CD1c-positive myeloid dendritic cell (primary cell): ENCODE data around the gene ZFTA.
A peak's percentile ranks its signal among the peaks of the same experiment; 100 is the strongest.
"Not testable (repeated sequence)": the region's sequence is repeated elsewhere in the genome, so short reads cannot be mapped to it uniquely, and the experiment has no call there.

Experiments
- DNase-seq: peaks from one replicate; pipeline ENCODE4 v3.0.0-alpha.2; 2016; ENCODE audit errors: extremely low spot score

The ZFTA gene

DNA sequence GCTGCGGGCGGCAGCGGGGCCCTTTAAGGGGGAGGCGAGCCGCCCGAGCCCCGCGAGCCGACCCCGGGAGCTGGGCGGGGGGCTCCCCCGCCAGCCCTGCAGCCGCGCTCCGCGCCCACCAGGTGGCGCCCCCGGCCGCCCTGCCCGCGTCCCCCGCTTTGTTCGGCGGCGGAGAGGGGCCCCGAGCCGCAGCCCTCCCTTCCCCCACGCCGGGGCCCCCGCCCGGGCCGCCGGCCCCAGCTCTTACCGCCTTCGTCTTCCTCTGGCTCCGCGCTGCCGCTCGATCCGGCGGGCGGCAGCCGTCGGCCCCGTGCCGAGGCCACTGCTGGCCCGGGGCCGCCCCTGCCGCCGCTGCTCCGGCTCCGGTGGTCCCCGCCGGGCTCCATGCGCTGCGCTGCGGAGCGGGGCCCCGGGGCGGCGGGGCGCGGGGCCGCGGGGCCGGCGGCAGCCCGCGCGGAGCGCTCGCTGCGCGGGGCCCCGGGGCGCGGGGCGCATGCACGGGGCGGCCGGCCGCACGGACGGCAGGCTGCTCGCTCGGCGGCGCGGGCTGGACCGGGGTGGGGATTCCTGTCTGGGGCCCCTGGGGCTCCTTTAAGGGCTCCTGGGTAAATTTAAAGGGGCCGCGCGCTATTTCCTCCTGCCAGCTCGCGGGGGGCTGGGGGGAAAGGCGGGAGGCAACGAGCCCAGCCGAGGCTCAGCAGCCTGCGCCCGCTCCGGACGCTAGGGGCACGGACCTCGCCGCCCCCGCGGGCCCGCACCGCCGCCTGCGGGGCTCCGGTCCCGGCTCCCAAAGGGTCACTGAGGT, at the start of gene ZFTA:
Gene ZFTA (minus strand): TSS at position 539 of the 805 bp plus-strand sequence. CDS start 153 bp downstream, at position 386.
- peak; percentile 61 for DNase-seq

DNA sequence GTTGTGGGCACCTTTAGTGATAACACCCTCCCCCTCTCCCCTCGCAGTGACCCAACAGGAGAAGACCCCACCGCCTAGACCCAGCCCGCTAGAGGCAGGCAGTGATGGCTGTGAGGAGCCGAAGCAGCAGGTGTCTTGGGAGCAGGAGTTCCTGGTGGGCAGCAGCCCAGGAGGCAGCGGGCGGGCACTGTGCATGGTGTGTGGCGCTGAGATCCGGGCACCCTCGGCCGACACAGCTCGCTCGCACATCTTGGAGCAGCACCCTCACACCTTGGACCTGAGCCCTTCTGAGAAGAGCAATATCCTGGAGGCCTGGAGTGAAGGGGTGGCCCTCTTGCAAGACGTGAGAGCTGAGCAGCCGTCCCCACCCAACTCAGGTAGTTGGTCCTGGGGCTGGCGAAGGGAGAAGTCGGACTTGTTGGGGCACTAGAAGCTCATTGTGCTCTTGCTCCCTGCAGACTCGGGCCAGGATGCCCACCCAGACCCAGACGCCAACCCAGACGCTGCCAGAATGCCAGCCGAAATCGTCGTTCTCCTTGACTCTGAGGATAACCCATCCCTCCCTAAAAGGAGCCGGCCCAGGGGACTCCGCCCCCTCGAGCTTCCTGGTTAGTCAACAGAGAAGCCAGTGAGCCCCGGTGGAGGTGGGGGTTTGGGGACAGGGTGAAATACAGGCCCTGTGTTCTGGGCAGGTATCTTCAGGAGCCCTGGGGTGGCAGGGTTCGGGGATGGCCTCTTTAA, 49.4 kb upstream of the ZFTA start:
- no peak for DNase-seq

DNA sequence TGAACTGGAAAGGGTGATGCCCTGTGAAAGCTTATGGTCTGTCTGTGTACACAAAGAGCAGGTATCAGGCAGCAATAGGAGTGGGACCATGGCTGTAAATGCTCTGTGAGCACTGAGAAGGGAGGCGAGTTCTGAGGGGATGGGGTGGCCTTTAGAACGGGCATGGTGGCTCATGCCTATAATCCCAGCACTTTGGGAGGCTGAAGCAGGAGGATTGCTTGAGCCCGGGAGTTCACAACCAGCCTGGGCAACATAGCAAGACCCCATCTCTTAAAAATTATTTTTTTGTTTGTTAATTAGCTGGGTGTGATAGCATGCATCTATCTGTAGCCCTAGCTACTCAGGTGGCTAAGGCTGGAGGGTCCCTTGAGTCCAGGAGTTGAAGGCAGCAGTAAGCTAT, 48.2 kb upstream of the ZFTA start:
- no peak for DNase-seq

GRCh38 chr11:63816166-63816565, 47.6 kb upstream of the ZFTA start:
- DNase-seq: no peak

DNA sequence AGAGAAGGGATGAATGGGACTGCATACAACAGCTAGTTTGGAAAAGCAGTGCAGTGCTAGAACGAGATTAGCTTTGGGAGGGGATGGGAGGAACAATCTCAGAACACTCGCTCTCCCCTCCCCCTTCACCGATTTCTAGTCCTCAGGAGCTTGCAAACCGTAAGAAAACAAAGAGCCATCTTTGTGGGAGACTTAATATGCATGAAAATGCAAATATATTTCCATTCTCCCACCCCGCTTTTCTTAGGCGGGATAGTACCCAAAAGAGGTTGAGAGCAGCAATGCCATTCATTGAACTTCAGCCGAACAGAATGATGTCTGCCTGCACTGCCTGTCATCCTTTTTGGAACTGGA, 45.8 kb upstream of the ZFTA start:
- no peak for DNase-seq

- peak; percentile 24 for DNase-seq
Measured at GRCh38 chr11:63813563-63814382, 45.2 kb upstream of the ZFTA start.

- DNase-seq: peak; percentile 82
Measured at GRCh38 chr11:63813035-63813562, 44.5 kb upstream of the ZFTA start, which contains the start of gene SPINDOC. Gene SPINDOC (plus strand): TSS chr11:63813456. CDS start chr11:63813687, 231 bp downstream.

DNA sequence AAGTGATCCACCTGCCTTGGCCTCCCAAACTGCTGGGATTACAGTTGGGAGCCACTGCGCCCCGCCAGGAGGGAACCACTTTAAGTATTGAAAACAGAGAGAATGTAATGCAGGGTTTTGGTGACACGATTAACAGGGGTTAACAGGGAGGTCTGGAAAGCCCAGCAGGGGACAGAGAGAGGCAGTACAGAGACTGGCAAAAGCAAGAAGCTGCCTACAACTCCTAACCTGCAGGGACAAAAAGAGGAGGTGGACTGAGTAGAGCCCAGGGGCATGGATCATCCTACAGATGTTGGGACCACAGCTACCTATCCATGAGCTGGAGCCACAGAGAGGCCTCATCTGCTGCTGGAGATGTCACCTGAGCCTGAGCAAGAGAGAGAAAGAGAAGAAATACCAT, 42.9 kb upstream of the ZFTA start:
- no peak for DNase-seq

DNA sequence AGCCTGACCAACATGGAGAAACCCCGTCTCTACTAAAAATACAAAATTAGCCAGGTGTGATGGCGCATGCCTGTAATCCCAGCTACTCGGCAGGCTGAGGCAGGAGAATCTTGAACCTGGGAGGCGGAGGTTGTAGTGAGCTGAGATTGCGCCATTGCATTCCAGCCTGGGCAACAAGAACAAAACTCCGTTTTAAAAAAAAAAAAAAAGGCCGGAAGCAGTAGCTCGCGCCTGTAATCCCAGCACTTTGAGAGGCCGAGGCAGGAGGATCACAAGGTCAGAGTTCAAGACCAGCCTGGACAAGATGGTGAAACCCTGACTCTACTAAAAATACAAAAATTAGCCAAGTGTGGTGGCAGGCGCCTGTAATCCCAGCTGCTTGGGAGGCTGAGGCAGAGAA, 41.8 kb upstream of the ZFTA start:
- DNase-seq: not testable (repeated sequence)

- DNase-seq: no peak
Measured at GRCh38 chr11:63805844-63806415, 37.4 kb upstream of the ZFTA start.

DNA sequence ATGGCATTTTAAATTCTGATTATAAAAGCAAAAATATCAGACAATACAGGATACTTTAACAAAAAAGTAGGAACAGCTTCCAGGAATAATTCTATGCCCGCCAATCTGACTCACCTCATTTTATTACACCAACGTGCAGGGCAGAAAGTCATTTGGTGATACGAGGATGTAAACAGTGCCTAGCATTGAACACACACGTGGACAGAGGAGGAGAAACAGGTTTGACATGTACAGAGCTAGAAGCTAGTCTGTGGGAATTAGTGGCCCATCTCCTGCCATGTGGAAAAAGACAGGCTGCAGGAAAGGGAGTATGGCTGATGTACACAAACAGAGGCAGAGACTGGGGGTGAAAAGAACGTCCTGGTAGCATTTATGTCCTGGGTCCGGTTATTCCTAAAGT, 35.7 kb upstream of the ZFTA start:
- no peak for DNase-seq

DNA sequence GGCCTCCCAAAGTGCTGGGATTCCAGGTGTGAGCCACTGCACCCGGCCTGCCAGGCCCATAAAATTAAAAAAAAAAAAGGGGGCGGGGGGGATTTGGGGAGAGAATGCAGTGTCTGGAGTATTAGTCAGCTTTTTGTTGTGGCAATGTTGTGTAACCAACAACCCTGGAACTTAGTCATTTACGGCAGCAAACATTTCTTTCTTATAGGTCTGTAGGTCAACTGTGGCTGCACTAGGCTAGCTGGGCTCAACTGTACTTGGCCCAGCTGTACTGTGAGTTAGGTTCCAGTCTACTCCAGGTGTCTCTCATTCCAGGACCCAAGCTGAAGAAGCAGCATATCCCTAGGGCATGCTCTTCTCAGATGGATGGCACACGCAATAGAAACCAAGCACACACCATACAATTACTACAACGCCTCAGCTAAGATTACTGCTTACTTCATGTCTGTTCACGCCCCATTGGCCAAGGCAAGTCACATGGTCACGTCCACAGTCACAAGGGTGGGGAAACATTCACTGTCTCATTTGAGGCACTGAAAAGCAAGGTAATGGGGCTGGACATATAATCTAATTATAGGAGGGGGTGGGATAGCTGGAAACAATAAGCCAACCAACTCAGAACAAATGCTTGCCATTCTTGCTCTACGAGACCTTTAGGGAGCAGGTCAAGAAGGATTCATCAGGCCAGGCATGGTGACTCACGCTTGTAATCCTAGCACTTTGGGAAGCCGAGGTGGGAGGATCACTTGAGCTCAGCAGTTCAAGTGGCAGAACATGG, 34.3 kb upstream of the ZFTA start:
- DNase-seq: no peak

- no peak for DNase-seq
Measured at GRCh38 chr11:63800921-63801320, 32.3 kb upstream of the ZFTA start.

GRCh38 chr11:63795066-63795465, 26.5 kb upstream of the ZFTA start:
- DNase-seq: no peak

GRCh38 chr11:63793161-63793560, 24.6 kb upstream of the ZFTA start:
- peak; percentile 42 for DNase-seq

DNA sequence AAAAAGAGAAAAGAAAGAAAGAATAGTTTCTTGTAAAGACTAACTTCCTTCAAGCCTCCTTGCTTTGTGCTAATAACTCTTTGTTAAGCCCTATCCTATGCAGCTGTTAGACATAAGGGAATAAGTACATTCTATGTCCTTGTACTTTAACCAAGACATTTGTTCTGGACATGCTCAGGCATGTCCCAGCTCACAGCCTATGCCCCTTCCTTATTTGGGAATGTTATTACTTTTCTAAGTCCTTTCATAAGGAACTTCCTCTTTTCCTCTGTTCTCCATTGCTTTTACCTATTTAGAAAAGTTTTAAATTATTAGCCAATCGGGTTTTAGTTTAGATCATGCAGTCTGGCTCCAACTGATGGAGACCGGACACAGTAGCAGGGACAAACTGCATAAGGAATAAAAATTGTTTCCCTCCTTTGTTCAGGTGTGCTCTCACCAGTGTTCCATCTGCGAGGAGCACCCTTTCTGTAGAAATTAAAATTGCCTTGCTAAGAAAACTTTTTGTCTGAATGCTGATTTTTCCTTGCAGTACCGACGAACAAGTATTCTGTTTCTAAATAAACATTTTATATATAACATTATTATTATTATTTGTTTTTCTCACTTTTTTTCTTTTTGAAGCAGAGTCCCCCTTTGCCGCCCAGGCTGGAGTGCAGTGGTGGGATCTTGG, 23.1 kb upstream of the ZFTA start:
- DNase-seq: no peak

DNA sequence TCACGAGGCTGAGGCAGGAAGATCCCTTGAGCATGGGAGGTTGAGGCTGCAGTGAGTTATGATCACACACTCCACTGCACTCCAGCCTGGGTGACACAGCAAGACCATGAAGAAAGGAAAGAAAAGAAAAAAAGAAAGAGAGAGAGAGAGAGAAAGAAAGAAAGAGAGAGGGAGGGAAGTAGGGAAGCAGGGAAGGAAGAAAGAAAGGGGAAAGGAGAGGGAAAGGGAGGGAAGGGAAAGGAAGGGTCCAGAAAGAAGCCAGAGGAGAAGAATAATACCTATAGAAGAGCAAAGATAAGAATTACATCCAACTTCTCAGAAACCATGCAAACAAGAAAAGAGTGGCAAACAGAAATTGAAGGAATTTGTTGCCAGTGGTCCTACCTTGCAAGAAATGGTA, 17.2 kb upstream of the ZFTA start:
- DNase-seq: no peak

DNA sequence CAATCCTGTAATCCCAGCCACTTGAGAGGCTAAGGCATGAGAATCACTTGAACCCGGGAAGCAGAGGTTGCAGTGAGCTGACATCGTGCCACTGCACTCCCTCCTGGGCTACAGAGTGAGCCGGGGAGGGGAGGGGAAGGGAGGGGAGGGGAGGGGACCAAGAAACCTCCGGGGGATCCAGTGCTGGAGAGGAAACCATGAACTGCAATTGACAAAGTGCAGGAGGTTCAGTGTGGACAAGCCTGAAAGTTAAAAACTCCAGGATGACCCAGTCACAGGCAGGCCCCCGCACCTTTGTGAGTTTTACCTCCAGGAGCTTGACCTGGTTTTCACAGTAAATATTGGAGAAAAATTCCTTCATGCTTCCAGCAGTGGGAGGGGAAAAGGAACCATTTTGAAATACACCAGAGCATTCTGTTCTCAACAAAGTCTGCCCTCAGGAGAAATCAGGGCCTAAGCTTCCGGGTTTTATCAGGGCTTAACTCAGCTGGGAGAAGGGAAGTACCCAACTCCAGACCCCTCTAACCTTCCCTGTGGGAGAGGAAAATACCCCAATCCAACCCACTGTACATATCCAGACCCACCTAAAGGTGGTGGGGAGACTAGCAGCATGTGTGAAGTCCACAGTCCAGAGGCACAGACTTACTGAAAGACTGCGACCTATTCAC, 15.5 kb upstream of the ZFTA start:
- DNase-seq: no peak

DNA sequence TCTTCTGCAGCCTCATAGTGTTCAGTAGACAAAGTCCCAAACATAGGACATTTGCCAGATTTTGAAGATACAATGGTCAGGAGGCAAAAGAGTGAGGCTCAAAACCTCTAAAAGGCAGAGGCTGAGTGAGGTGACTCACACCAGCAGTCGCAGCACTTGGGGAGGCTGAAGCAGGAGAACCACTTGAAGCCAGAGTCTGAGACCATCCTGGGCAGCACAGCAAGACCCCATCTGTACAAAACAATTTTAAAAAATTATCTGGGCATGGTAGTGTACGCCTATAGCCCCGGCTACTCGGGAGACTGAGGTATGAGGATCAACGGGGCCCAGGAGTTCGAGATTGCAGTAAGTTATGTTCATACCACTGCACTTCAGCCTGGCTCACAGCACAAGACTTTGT, 14.2 kb upstream of the ZFTA start:
- DNase-seq: no peak

DNA sequence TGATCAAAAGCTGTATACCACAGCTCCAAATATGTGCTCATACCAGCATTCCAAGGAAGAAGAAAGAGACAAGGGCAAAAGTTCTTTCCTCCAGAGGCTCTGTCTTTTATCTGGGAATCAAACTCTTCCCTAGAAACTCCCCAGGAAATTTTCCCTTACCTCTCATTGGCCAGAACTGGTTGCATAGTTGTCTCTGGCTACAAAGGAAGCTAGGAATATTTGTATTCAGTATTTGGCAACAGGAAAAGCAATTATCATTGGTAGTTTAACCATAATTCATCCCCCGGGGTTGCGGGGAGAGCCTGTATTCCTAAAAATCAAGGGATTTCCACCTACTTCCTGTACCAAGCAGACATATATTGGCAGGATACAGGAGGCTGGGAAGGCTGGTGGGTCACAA, 10.5 kb upstream of the ZFTA start:
- no peak for DNase-seq
